D721Med (cell line): ENCODE results near the gene POLN.

Experiments used
- DNase-seq: peaks from one replicate; pipeline ENCODE4 v3.0.0; 2011; ENCODE audit warnings: low spot score; ENCODE audit not compliant: insufficient read length
- FAIRE-seq: peaks from 2 replicates; lab custom pipeline; 2011; peaks lifted over from hg19 to GRCh38; lab: Jason Lieb, UNC
- TF ChIP-seq, protein P1 (sequence below): IDR thresholded peaks from 2 replicates; pipeline ENCODE4 v1.5.1; 2012; ENCODE audit warnings: mild to moderate bottlenecking, control low read depth; ENCODE audit not compliant: insufficient read depth; ENCODE audit errors: missing control alignments

POLN gene

DNA sequence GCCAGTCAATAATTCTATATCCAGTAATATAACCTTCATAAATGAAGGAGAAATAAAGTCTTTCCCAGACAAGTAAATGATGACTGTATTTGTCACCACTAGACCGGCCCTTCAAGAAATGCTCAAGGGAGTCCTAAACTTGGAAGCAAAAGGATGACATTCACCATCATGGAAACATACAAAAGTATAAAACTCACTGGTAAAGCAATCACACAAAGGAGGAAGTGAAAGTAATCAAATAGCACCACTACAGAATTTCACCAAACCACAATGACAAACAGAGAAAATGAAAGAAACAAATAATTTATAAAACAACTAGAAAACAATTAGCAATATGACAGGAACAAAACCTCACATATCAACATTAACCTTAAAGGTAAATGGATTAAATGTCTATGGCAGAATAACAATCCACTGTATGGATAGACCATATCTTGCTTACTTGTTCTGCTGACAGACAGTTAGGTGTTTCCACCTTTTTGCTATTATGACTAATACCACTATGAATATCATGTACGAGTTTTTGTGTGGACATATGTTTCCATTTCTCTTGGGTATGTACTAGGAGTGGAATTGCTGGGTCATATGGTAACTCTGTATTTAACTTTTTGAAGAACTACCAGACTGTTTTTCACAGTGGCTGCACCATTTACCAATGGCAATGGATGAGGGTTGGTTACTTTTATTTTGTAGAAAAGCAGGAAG, 137.9 kb downstream of the POLN start:
- no peak for DNase-seq
- FAIRE-seq: no peak
- TF ChIP-seq, protein P1, sequence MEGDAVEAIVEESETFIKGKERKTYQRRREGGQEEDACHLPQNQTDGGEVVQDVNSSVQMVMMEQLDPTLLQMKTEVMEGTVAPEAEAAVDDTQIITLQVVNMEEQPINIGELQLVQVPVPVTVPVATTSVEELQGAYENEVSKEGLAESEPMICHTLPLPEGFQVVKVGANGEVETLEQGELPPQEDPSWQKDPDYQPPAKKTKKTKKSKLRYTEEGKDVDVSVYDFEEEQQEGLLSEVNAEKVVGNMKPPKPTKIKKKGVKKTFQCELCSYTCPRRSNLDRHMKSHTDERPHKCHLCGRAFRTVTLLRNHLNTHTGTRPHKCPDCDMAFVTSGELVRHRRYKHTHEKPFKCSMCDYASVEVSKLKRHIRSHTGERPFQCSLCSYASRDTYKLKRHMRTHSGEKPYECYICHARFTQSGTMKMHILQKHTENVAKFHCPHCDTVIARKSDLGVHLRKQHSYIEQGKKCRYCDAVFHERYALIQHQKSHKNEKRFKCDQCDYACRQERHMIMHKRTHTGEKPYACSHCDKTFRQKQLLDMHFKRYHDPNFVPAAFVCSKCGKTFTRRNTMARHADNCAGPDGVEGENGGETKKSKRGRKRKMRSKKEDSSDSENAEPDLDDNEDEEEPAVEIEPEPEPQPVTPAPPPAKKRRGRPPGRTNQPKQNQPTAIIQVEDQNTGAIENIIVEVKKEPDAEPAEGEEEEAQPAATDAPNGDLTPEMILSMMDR: no peak

DNA sequence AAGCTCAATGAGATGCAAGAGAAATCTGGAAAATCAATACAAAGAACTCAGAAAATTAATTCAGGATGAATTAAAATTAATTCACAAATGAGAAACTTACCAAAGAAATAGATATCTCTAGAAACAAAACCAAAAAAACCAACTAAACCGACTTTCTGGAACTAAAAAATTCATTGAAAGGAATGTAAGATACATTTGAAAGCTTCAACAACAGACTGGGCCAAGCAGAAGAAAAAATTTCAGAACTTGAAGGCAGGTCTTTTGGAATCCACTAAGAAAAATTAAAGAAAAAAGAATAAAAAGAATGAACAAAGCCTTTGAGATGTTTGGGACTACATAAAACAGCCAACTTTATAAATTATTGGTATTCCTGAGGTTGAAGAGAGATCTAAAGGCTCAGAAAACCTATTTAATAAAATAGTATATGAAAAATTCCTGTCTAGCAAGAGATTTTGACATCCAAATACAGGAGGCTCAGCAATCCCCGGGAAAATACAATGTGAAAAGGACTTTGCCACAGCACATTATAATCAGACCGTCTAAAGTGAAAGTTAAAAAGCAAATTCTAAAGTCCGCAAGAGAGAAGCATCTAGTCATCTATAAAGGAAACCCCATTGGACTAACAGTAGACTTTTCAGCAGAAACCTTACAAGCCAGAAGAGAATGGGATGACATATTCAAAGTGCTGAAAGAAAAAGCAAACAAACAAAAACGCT, 138.6 kb downstream of the POLN start:
- no peak for FAIRE-seq
- TF ChIP-seq, protein P1: no peak
- DNase-seq: no peak

DNA sequence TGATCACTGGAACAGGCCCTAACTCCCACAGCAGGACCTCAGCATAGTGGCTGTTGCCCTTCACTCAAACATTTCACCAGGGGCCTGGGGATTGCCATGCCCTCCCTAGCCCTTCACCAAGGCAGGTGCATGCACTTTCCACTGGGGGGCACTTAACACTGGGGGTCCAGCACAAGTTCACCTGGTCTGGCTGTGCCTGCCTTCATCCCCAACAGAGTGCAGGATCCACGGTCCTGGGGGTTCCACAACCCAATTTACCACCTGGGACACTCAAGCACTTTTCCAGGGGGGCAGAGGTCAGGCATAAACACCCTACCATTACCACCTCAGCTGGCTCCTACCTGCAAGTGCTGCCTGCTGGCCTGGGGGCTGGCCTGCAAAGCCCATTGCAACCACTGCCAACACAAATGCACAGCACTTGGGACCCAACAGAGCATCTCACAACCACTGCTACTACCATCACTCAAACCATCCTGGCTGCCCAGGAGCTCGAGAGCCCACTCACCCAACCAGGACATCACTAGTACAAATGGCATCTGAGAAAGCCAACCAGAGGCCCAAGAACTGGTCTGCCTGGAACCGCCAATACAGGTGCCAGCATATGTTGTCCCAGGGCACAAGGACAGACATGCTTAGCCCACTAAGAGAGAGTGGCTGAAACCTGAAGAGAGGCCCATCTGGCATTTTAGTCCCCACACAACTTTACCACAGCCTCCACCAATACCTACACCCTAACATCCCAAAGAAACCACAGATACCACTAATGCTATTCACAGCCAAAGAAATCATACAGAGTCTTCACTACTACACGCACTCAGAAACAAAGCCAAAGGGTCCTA, 139.7 kb downstream of the POLN start:
- TF ChIP-seq, protein P1: no peak
- FAIRE-seq (no peak), DNase-seq (no peak)

DNA sequence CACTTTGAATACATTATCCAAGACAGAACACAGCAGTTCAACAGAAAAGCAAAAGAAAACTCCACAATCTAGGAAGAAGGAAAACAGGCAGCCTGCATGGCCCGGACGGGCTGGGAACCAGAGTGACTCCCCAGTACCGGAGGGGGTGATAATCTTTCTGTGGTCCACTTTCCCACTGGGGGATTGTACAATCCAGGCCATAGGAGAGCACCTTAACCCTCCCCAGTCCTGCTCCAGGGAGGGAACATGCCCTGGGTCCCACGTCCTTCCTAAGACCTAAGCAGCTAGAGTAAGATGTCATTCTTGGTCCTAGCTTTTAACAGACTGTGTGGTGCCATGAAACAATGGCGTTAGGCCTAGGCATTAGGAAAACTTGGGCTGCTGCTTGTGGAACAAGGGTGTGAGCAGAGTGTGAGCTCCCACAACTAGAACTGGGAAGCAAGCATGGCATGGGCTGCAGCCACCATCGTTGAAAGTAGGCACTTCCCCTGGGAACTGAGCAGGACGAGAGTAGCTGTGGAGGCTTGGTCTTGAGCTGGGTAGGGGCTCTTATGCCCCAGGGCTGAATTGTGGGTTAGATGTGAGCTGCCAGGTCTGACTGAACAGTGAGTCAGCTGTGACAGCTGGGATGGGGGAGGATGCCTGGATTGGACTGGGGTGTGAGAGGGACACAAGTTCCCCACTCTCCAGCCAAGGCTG, 140.4 kb downstream of the POLN start:
- TF ChIP-seq, protein P1: no peak

DNA sequence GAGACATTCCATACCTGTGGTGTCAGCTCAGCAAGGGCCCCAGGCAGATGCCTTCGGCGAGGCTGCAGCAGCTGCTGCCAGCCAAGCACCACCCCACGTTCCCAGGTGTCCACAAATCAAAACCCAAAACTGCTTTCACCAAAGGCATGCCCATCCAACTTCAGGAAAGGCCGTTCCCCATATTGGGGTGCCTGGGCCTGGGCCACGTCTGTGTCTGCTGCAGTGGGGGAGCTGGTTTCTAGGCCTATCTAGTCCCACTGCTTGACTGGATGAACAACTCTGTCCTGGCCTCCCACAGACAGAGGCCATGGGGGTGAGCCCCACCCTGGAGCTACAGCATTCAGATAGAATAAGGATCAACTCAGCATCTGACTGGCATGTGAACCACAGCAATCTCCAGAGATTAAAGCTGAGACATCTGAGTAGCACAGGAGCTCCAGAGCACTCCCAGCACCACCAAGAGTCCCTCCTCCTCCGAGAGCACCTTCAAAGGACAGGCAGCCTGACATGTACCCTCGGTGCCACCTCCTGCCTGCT, 145.8 kb downstream of the POLN start:
- FAIRE-seq (no peak), DNase-seq (no peak)
- TF ChIP-seq, protein P1: no peak

More for the DNA sequence above, 140.4 kb downstream of the POLN start:
- DNase-seq (no peak), FAIRE-seq (no peak)

DNA sequence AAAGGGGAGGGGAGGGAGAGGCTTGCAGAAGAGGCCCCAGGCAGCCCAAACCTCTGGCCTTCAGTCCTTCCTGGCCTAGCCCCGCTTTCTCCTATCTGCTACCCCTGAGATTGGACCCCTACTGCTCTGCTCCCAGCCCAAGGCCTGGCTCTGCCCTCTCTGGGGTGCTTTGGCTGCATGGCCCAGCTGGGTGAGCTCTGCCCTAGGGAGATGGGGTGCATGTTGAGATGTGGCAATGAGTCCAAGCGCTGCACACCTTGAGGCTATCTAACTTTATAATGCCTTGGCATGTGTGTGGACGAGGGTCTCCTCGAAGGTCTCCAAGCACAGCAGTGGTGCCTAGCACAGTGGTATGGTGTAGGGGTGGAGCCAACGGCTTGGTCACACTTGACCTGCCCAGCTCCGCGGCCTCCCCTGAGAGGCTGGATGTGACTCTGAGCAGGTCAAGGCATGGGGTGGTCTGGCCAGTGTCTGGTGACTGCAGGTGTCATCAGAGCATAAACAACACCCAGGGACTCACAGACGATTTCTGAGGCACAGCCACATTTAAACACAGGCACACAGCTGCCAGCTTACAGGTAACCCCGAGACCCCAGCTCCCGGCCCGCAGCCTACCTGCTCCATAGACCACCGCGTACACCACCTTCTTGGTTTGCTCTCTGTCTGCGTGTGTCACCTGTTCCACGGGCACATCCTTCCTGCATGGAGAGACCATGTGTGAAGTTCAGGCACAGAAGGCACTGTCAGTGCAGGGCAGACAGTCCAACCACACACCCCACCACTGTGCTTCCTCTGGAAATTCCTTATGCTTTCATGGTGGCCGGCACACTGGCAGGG, 146.5 kb downstream of the POLN start:
- TF ChIP-seq, protein P1: no peak
- DNase-seq: no peak
- FAIRE-seq: no peak
